Ishikawa (cell line): ENCODE measurements around the gene ABCC4.

ENCODE experiments used
- CEBPB ChIP-seq: IDR thresholded peaks from 2 replicates; pipeline ENCODE4 v1.6.1; 2012
- CREB1 ChIP-seq: IDR thresholded peaks from 2 replicates; pipeline ENCODE4 v1.6.1; 2012; ENCODE audit warnings: low read depth
- EP300 ChIP-seq: IDR thresholded peaks from 2 replicates; pipeline ENCODE4 v1.6.1; 2012; ENCODE audit warnings: borderline replicate concordance
- REST ChIP-seq: IDR thresholded peaks from 2 replicates; pipeline ENCODE4 v1.6.1; 2012; ENCODE audit warnings: low read depth, mild to moderate bottlenecking
- TAF1 ChIP-seq: IDR thresholded peaks from 2 replicates; pipeline ENCODE4 v1.6.1; 2012; ENCODE audit warnings: low read depth, mild to moderate bottlenecking
- TF ChIP-seq, protein P1 (sequence below): IDR thresholded peaks from 2 replicates; pipeline ENCODE4 v1.6.1; 2012

GRCh38 chr13:95087746-95088305 is 213.4 kb downstream of the ABCC4 start:
- TF ChIP-seq EP300 (no peak), CREB1 (no peak), REST (no peak), CEBPB (no peak), TAF1 (no peak)
- TF ChIP-seq, protein P1, sequence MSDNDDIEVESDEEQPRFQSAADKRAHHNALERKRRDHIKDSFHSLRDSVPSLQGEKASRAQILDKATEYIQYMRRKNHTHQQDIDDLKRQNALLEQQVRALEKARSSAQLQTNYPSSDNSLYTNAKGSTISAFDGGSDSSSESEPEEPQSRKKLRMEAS, result no peak
